DMS153 treated with DMSO at 0.1 percent for 48 hours (cell line): ENCODE results near the gene CALN1.
"Not testable (repeated sequence)": the region's sequence is repeated elsewhere in the genome, so short reads cannot be mapped to it uniquely, and the experiment has no call there.

Experiments used
- DNase-seq: peaks from one replicate; lab custom pipeline; 2025; ENCODE audit not compliant: unreplicated experiment; lab: John Stamatoyannopoulos, UW

The CALN1 gene

DNA sequence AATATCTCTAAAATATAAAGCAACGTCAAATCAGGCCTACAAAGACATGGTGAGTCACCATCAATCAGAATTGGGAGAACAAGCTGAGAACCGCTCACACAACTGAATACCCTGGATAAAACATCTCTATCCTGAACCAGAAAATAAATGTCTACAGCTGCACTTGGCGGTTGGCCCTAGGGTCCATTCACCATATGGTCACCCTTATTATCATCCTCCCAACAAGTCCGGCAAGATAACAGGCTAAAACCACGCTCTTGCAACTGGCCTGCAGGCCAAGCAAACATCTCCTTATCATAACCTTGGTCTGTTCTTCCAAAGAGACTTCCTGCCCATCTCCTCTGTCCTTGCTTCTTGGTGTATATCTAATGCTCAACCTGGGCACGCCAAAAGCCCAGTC lies 310.7 kb downstream of the CALN1 start:
- no peak for DNase-seq

DNA sequence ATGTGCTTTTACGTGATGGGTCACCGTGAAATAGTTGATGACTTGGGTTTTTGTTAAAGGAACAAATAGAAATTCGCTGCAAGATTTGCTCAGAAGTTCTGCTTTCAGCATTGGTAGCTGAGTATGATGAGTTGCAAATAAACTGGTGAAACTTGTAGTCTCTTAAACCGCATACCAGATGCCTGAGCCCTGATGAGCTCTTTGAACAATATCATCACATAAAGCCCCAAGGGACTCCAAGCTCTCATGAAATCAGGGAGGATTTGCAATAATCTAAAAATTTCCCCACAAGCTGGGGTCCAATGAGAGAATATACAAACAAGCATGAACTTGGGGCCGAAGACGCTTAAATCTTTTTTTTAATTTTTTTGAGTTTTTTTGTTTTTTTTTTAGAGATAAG lies 312.4 kb downstream of the CALN1 start:
- no peak for DNase-seq

DNA sequence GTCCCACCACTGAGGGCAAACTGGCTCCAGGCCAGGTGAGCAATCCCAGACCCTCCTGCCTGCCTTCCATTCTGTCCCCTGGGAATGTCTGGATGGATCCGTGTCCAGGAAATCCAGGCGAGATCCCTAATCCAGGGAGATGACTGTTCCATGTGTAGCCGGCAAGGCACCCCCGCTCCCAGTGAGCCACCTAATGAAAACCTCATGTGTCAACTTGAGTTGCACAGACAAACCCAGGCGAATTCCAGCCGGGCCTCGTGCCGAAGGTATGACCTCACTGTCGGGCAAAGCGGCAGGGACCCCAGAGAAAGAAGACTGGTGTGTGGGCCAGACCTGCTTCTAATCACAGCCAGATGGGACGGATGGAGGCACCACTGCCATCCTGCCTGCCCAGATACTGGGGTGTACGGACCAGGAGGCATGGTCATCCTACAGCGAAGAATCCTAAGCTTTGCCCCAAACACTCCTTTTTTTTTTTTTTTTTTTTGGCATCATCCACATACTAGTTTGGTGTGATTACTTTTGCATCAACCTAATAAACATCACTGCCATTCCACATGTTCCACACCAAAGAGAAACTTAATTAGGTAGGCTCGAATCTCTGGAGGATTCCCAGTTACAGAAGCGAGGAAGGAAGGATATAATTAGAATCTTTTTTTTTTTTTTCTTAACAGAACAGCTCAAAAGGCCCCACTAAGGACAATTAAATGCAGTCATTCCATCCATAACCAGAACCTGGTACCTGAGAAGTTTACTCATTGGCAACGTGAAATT lies 313.1 kb downstream of the CALN1 start:
- DNase-seq = no peak

DNA sequence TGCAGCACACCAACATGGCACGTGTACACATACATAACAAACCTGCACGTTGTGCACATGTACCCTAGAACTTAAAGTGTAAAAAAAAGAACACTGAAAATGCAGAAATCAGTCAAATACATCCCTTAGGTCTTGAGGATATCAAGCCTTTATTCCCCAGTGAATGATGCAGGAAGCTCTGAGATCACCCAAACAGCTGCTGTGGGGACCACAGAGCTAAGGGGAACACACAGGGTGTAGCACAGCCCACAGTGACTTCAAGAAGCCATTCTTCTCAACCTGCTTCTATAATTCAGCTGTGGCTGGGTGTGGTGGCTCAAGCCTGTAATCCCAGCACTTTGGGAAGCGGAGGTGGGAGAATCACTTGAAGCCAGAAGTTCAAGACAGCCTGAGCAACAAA lies 314.9 kb downstream of the CALN1 start:
- no peak for DNase-seq

DNA sequence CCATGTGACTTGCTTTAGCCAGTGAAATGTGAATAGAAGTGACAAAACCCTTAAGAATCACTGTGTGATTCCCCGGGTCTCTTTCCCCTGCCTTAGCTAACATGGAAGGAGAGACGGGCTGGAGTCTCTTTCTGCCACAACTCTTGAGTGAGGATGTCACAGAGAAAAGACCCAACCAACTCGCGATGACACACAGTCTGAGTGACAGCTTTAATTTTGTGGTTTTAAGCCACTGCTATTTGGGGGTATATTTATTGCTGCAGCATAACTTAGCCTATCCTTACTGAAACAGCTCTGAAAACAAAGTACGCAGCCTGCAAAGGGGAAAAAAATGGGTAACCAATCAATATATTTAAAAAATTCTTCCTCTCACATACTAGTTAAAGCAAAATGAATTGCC lies 319.4 kb downstream of the CALN1 start:
- no peak for DNase-seq

DNA sequence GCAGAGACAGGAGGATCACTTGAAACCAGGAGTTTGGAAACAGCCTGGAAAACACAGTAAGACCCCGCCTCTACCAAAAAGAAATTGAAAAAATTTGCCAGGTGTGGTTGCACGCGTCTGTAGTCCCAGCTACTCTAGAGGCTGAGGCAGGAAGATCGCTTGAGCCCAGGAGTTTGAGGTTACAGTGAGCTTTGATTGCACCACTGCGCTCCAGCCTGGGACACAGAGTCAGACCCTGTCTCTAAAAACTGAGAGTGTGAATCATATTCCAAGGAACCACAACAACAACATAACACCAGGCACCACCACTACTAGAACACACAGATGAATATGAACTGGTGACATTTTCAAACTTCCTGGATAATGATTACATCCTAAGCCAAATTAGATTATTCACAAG lies 324.2 kb downstream of the CALN1 start:
- no peak for DNase-seq

DNA sequence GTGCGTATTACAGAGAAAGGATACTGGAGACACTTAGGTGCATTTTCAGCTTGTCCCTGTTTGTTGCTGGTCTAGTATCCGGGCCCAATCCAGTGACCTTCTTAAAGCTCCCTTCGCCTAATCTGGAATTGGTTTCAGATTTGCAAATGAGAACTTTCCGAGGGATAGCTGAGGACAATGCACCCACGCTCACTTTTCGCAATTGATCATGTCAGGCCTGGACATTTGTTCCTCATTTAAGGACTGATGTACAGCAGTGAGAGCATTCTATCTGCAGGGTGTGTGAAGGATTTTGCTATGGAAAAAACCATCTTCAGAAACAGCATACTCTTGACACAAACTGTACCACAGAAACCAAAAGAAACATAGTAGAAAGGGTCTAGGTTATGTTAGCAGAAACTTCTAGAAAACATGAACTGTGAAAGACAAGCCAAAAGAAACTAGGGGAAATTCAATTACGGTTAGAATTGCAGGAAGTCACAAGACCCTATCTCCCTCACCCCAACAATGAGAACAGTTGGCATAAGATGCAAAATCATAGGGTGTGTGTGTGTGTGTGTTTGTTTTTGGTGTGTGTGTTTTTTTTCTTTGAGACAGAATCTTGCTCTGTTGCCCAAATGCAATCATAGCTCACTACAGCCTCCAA lies 331.1 kb downstream of the CALN1 start:
- no peak for DNase-seq

DNA sequence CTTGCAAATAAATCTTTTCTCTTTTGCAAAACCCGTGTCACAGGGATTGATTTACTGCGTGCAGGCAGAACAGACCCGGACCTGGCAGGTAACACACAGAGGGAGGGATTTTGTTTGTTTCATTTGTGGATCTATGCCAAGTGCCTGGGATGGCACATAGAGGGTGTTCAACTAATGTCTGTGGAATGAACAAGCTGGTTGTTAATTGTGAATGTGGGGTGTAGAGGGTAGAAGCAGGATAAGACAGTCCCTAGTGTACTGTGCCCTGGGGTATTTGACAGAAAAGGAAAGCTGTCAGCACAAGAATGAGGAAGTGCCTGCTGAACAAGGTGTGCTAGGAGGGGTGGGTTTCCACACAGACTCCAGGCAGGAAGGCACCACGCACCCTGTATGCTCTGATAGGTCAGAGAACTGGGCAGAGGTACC lies 331.8 kb downstream of the CALN1 start:
- DNase-seq = no peak

DNA sequence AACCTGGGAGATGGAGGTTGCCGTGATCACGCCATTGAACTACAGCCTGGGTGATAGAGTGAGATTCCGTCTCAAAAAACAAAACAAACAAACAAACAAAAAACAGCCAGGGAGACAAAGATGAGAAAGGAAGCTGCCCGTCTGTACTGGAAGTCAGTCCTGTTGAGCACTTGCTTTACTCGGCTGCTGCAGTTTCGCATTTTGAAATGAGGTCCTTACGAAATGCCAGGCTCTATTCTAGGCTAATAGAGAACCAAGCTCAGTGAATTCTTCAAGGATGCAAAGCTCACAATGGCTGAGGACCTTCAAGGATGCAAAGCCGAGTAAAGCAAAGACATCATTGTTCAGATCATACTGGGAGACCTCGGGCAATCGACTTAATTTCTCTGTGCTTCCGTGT lies 333.3 kb downstream of the CALN1 start:
- no peak for DNase-seq

DNA sequence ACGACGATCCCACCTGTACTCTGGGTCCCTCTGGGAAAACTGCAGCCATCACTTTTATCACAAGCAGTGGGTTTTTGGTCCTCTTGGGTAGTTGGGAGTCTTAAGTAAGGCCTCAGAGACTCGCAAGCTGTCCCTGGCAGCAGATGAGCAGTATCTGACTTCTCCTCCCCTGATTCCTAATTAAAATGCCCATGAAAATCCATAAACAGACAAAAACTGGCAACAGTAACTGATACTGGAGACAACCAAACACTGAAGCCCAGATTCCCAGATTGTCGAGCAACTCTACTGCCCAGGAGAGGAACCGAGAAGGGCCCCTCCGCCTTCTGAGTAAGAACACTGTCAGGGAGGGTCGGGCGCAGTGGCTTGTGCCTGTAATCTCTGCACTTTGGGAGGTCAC lies 333.8 kb downstream of the CALN1 start:
- no peak for DNase-seq

DNA sequence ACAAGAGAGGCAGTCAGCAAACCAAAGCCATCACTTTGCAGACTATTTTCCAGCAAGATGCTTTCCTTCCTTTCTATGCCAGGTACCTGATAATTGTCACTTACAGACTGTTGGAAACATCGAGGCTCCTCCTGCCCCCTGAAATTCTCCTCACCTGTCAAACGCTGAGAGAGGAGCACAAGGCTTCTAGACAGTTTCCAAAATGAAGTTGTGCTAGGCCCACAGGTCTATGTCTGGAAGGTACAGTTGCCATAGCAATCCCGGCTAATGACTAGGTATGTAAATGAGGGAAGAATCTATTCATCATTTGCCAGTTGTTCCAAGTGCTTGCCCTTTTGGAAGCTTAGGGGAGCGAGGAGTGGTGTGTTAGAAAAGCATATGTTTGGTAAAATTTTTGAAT lies 334.4 kb downstream of the CALN1 start:
- no peak for DNase-seq

DNA sequence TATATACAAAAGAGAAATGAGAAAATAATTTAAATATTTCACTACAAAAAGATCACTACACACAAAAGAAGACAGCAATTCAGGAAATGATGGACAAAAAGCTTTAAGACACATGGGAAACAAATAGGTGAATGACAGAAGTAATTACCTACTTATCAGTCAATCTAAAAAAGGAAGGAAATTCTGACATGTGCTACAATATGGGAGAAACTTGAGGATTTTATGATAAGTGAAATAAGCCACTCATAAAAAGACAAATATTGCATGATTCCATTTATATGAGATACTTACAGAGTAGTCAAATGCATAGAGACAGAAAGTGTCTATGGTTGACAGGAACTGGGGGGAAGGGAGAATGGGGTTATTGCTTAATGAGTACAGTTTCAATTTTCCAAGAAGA lies 339.2 kb downstream of the CALN1 start:
- no peak for DNase-seq

DNA sequence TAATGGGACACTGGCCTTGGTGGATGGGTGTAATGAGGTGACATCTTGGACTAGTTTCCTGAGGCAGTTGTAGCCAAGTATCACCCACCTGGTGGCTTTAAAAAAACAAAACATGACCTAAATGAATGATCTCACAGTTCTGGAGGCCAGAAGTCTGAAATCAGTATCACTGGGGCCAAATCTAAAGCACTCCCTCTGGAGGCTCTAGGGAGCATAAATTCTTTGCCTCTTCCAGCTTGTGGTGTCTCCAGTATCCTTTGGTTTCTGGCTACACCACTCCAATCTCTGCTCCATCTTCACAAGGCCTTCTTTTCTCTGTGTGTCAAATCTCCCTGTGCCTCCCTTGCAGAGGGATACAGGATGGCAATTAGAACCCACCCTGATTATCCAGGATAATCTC lies 342.9 kb downstream of the CALN1 start:
- DNase-seq = no peak

DNA sequence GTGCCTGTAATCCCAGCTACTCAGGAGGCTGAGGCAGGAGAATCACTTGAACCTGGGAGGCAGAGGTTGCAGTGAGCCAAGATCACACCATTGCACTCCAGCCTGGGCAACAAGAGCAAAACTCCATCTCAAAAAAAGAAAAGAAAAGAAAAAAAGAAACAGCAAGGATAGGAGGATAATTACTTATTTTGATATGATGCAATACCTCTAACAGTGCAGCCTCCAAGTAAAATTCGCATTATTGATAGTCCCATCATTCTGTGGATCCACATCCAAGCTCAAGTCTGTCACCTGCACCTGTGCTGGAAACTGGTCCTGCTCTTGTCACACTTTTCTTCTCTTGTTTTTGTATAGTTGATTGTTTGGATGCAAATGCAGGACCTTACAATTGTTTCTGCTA lies 346.4 kb downstream of the CALN1 start:
- not testable (repeated sequence) for DNase-seq

DNA sequence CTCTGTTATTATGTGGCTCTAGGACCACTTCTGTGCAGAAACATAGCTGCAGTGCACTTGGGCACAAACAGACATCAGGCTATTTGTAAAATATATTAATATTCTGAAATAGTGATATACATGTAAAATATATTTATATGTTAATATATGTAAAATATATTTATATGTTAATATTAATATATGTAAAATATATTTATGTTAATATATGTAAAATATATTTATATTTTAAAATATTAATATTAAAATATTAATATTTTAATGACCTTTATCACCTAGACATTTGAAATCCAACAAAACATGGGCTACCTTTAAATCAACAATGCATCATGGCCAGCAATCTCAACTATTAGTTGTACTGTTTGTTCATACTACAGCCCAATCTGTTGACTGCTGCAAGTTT lies 347.2 kb downstream of the CALN1 start:
- no peak for DNase-seq

DNA sequence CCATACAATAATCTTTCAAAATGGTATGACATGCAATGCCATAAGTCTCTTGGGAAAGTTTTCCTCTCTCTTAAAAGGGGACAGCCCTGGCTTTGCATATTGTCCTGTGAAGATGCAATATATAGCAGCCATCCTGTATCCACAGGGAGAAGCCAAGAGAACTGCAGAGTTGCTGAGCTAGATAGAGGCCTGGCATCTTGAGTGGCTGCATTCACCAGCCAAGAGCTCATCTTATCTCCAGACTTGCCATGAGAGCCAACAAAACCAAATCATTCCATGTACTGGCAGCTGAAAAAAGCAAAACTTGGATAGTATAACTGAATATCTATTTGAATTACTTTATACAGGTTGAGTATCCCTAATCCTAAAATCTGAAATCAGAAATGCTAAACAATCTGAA lies 348.8 kb downstream of the CALN1 start:
- no peak for DNase-seq

DNA sequence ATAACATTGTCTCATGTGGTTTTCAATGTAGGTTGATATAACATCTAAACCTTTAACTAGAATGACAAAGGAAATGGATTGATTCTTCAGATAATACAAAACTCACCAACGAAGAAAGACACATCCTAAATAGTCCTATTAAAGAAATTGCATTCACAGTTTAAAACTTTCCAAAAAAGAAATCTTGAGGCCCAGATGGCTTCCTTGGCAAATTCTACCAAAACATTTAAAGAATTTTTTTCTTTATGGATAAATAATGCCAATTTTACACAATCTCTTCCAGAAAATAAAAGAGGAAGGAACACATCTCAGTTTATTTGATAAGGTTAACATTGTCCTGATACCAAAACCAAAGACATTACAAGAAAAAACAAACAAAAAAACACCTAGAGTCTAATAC lies 349.5 kb downstream of the CALN1 start:
- no peak for DNase-seq

DNA sequence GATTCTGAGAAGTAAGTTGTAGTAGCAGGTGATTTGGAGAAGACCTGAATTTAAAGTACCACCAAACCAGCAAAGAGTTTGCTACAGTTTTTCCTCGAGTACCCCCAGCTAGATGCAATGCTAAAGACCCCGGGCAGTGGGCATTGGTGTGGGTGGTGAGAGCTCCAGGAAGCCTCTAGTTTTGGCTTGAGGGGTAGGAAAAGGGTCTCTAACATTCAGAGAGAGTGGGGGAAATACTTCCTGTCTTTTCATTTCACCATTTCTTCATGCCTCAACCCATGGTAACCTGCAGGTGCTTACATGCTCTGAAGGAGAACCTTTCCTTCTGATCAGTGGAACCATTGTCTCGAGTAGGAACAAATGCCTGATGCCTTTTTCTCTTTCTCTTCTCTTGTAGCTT lies 352.2 kb downstream of the CALN1 start:
- DNase-seq = no peak

DNA sequence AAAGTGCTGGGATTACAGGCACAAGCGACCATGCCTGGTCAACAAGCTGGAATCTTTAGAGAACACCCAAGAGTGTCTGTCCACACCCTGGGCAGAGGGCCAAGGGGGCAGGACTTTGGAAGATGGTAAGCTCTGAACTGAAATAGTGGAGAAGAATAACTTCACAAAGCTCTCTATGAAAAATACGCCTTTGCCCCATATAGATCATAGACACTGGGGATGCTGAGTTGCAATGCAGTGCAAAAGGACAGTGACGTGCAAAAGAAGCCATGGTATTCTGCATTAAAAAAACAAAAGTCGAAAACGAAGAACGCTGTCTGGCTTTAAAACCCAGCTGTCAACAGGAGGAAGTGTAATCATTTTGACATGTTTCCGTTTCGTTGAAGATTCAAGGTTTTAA lies 353.6 kb downstream of the CALN1 start:
- DNase-seq = no peak

DNA sequence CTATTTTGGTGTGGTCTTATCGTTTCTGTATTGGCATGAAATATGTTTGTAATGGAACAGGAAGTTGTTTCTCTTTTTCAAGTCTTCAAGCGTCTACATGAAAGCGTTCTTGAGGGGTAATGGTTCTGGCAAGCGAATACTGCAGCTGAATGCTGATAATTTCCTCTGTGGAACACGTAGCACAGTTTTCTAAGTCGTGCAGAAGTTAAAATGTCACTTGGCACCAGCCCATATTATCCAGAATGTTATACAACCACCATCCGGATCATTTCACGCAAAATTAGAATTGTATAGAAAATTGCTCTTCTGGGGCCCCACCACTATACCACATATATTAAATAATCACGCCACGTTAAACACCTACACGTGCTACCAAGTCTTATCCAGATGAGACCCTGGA lies 354.3 kb downstream of the CALN1 start:
- DNase-seq = no peak

DNA sequence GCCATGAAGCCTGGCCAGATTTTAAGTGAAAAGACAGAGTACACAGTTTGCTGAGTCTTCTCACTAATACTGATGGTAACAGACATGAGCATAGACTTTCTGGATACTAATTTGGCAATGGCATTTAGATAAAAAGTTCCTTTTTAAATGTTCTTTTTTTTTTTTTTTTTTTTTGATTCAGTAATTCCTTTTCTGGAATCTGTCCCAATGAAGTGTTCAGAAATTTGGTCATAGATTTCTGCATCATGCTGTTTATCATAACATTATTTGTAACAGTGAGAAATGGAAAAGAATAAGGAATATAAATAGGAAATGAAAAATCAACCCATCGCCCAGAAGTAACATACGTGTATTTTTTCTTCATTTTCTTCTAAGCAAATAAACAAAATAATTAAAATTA lies 354.9 kb downstream of the CALN1 start:
- no peak for DNase-seq

DNA sequence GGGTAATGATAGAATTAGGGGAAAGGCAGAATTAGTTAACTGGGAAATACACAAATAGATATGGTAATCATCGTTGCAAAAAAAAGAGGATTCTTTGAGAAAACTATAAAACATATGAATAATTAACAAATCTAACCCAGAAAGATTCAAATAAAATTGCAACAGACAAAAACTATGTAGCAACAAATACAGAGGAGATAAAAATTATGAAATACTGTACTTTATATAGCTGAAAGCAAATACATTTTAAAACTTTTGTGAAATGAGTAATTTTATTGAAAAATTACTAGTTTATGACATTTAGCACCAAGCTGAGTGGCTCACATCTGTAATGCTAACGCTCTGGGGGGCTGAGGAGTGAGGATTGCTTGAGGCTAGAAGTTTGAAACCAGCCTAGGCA lies 356.7 kb downstream of the CALN1 start:
- no peak for DNase-seq

DNA sequence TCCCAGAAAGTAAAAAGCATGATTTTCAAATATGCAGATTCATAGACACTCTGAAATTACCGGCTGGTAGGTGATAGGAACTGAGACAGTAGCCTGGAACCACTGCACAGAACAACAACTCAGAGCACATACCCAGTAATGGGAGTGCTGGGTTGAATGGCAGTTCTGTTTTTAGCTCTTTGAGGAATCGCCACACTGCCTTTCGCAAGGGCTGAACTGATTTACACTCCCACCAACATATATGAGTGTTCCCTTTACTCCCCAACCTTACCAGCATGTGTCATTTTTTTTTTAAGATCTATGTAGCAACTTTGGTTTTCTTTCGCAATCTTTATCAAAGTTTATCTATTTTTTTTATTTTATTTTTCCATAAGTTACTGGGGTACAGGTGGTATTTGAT lies 358.8 kb downstream of the CALN1 start:
- no peak for DNase-seq
